NT2/D1 (cell line): ENCODE results near the gene HSPA1A.

ENCODE experiments used
- SUZ12 ChIP-seq: IDR thresholded peaks from 2 replicates; pipeline ENCODE4 v1.6.1; 2011; ENCODE audit not compliant: insufficient read length, insufficient read depth; ENCODE audit errors: extremely low read depth
- YY1 ChIP-seq: IDR thresholded peaks from 2 replicates; pipeline ENCODE4 v1.6.1; 2011; ENCODE audit not compliant: insufficient read length, insufficient read depth

DNA sequence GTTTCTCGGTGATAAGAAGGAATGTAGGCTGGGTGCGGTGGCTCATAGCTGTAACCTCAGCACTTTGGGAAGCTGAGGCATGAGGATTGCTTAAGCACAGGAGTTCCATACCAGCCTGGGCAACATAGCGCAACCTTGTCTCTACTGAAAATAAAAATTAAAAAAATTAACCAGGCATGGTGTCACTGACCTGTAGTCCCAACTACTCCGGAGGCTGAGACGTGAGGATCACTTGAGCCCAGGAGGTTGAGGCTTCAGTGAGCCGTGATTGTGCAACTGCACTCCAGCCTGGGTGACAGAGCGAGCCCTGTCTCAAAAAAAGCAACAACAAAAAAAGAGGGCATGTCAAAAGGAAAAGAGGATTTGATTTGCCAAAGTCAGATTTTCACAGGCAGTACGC, 43.4 kb downstream of the HSPA1A start:
- TF ChIP-seq YY1 (no peak), SUZ12 (no peak)
